Measurements from ENCODE around the gene ADCY10. TPM values are rescaled to one million over a fixed set of nuclear protein-coding genes. Genes with fewer than 3 reads are reported as not detected.
"Not testable (repeated sequence)": the region's sequence is repeated elsewhere in the genome, so short reads cannot be mapped to it uniquely, and the experiment has no call there.

ADCY10 gene
- total RNA-seq, 2 experiments from 2014 or later: 0.15 TPM; not detected in 1

- TF ChIP-seq EZH2phosphoT487 (IDR thresholded peaks at IDR 0.05; ENCODE audit: borderline replicate concordance, low read depth, low read length): no peak
- TF ChIP-seq CTCF (conservative IDR thresholded peaks at IDR 0.05; ENCODE audit: low read length): no peak
- ChIA-PET POLR2A (interaction anchor here (0.6 kb wide), 1 partner anchor 172 kb away, joined by 3 read pairs; no protein-coding TSS in a partner anchor), CTCF (ENCODE audit: unreplicated experiment) (no interaction called here)
- no peak overlapping the region for H3K4me2 ChIP-seq (ENCODE audit: low read length)
- H3K4me1 ChIP-seq (ENCODE audit: insufficient read depth, low read length, poor library complexity, severe bottlenecking): no peaks in the 10 kb centered on the region
- DNase-seq (ENCODE audit: low spot score): no peak
- H3K79me2 ChIP-seq (ENCODE audit: insufficient read depth, low read depth, low read length): no peaks in the 10 kb centered on the region
- no peak overlapping the region for H3K4me3 ChIP-seq (ENCODE audit: low read depth, low read length, poor library complexity, severe bottlenecking)
- no peaks in the 10 kb centered on the region for H3K36me3 ChIP-seq (ENCODE audit: insufficient read depth, low read length)
- no peak overlapping the region for H3K27ac ChIP-seq (ENCODE audit: low read depth, low read length, poor library complexity, severe bottlenecking)
- H3K9me3 ChIP-seq (ENCODE audit: low read length): no peaks in the 10 kb centered on the region
- intact Hi-C loops (cut with micrococcal nuclease; ENCODE audit: unreplicated experiment): no loop called here
- no peak overlapping the region for H2AFZ ChIP-seq (ENCODE audit: low read length)
- BruUV-seq (replicated peaks): no TSS peak
- no peaks in the 10 kb centered on the region for H4K20me1 ChIP-seq (ENCODE audit: insufficient read depth, low read length)
- 0 out of 2 replicates have a peak, but pooled peaks cover 3% of the 10 kb centered on the region for H3K9me2 ChIP-seq (ENCODE audit: insufficient read depth, low read length)
These were observed 37.2 kb downstream of the ADCY10 start for GRCh38 chr1:167876597-167877175.

- no peak overlapping the region for H3K27ac ChIP-seq (ENCODE audit: low read depth, low read length, poor library complexity, severe bottlenecking)
- DNase-seq (ENCODE audit: low spot score): no peak
- TF ChIP-seq EZH2phosphoT487 (IDR thresholded peaks at IDR 0.05; ENCODE audit: borderline replicate concordance, low read depth, low read length): no peak
- TF ChIP-seq CTCF (conservative IDR thresholded peaks at IDR 0.05; ENCODE audit: low read length): no peak
- no peak overlapping the region for H3K4me3 ChIP-seq (ENCODE audit: low read depth, low read length, poor library complexity, severe bottlenecking)
- ChIA-PET CTCF (ENCODE audit: unreplicated experiment) (no interaction called here), POLR2A (interaction anchor here (0.7 to 1.3 kb wide), 3 partner anchors 10 to 356 kb away, joined by 3 to 7 read pairs (median 3); no protein-coding TSS in a partner anchor)
- no peaks in the 10 kb centered on the region for H3K36me3 ChIP-seq (ENCODE audit: insufficient read depth, low read length)
- intact Hi-C loops (cut with micrococcal nuclease; ENCODE audit: unreplicated experiment): no loop called here
- BruUV-seq (replicated peaks): no TSS peak
- no peak overlapping the region for H2AFZ ChIP-seq (ENCODE audit: low read length)
- H3K4me1 ChIP-seq (ENCODE audit: insufficient read depth, low read length, poor library complexity, severe bottlenecking): no peaks in the 10 kb centered on the region
- no peak overlapping the region for H3K4me2 ChIP-seq (ENCODE audit: low read length)
- no peaks in the 10 kb centered on the region for H3K9me3 ChIP-seq (ENCODE audit: low read length)
- no peaks in the 10 kb centered on the region for H3K79me2 ChIP-seq (ENCODE audit: insufficient read depth, low read depth, low read length)
- H3K9me2 ChIP-seq (ENCODE audit: insufficient read depth, low read length): 0 out of 2 replicates have a peak, but pooled peaks cover 3% of the 10 kb centered on the region
- H4K20me1 ChIP-seq (ENCODE audit: insufficient read depth, low read length): no peaks in the 10 kb centered on the region
These were observed 42.6 kb downstream of the ADCY10 start for GRCh38 chr1:167871331-167871730.

- intact Hi-C loops (cut with micrococcal nuclease; ENCODE audit: unreplicated experiment); POLR2A ChIA-PET; CTCF ChIA-PET (ENCODE audit: unreplicated experiment); H3K79me2 ChIP-seq (ENCODE audit: insufficient read depth, low read depth, low read length); DNase-seq (ENCODE audit: low spot score); BruUV-seq (replicated peaks); H3K27ac ChIP-seq (ENCODE audit: low read depth, low read length, poor library complexity, severe bottlenecking); H3K4me2 ChIP-seq (ENCODE audit: low read length); H3K9me3 ChIP-seq (ENCODE audit: low read length); H3K4me3 ChIP-seq (ENCODE audit: low read depth, low read length, poor library complexity, severe bottlenecking); H3K9me2 ChIP-seq (ENCODE audit: insufficient read depth, low read length); H2AFZ ChIP-seq (ENCODE audit: low read length); H3K36me3 ChIP-seq (ENCODE audit: insufficient read depth, low read length); H4K20me1 ChIP-seq (ENCODE audit: insufficient read depth, low read length); H3K4me1 ChIP-seq (ENCODE audit: insufficient read depth, low read length, poor library complexity, severe bottlenecking): not testable (repeated sequence)
These were observed 44.6 kb downstream of the ADCY10 start for GRCh38 chr1:167869157-167870001.

- BruUV-seq (replicated peaks); POLR2A ChIA-PET; H4K20me1 ChIP-seq (ENCODE audit: insufficient read depth, low read length); intact Hi-C loops (cut with micrococcal nuclease; ENCODE audit: unreplicated experiment); H3K27ac ChIP-seq (ENCODE audit: low read depth, low read length, poor library complexity, severe bottlenecking); CTCF ChIA-PET (ENCODE audit: unreplicated experiment); DNase-seq (ENCODE audit: low spot score); H2AFZ ChIP-seq (ENCODE audit: low read length); H3K4me3 ChIP-seq (ENCODE audit: low read depth, low read length, poor library complexity, severe bottlenecking); H3K9me3 ChIP-seq (ENCODE audit: low read length); H3K36me3 ChIP-seq (ENCODE audit: insufficient read depth, low read length); H3K4me1 ChIP-seq (ENCODE audit: insufficient read depth, low read length, poor library complexity, severe bottlenecking); H3K4me2 ChIP-seq (ENCODE audit: low read length); H3K79me2 ChIP-seq (ENCODE audit: insufficient read depth, low read depth, low read length); H3K9me2 ChIP-seq (ENCODE audit: insufficient read depth, low read length): not testable (repeated sequence)
These were observed 47.1 kb downstream of the ADCY10 start for GRCh38 chr1:167866739-167867414.
